ENCODE measurements around the gene PSMB9.

PSMB9 gene

GRCh38 chr6:32888576-32888975 is 34.6 kb downstream of the PSMB9 start:
- Histone ChIP-seq H3K9me3 (ENCODE audit: severe bottlenecking) (no peaks in the 10 kb centered on the region), H3K27ac (ENCODE audit: poor library complexity, severe bottlenecking) (no peak overlapping the region), H3K4me3 (ENCODE audit: severe bottlenecking) (no peak overlapping the region), H3K4me1 (ENCODE audit: insufficient read depth, poor library complexity, severe bottlenecking) (no peaks in the 10 kb centered on the region), H3K27me3 (ENCODE audit: insufficient read depth, poor library complexity, severe bottlenecking) (no peaks in the 10 kb centered on the region), H3K36me3 (ENCODE audit: low read depth) (no peaks in the 10 kb centered on the region)
- no peak for ATAC-seq (ENCODE audit: low read depth)
- no peak for DNase-seq (ENCODE audit: low spot score)
- no peak for TF ChIP-seq CTCF (IDR thresholded peaks at IDR 0.05; ENCODE audit: poor library complexity, severe bottlenecking)

GRCh38 chr6:32889533-32889932 is 35.5 kb downstream of the PSMB9 start:
- Histone ChIP-seq H3K27me3 (ENCODE audit: insufficient read depth, poor library complexity, severe bottlenecking) (no peaks in the 10 kb centered on the region), H3K4me1 (ENCODE audit: insufficient read depth, poor library complexity, severe bottlenecking) (no peaks in the 10 kb centered on the region), H3K27ac (ENCODE audit: poor library complexity, severe bottlenecking) (no peak overlapping the region), H3K36me3 (ENCODE audit: low read depth) (no peaks in the 10 kb centered on the region), H3K4me3 (ENCODE audit: severe bottlenecking) (no peak overlapping the region), H3K9me3 (ENCODE audit: severe bottlenecking) (no peaks in the 10 kb centered on the region)
- no peak for TF ChIP-seq CTCF (IDR thresholded peaks at IDR 0.05; ENCODE audit: poor library complexity, severe bottlenecking)
- ATAC-seq (ENCODE audit: low read depth) = no peak
- DNase-seq (ENCODE audit: low spot score) = no peak

GRCh38 chr6:32890831-32891230 is 36.8 kb downstream of the PSMB9 start:
- H3K36me3 ChIP-seq (ENCODE audit: low read depth) = no peaks in the 10 kb centered on the region
- H3K27me3 ChIP-seq (ENCODE audit: insufficient read depth, poor library complexity, severe bottlenecking) = no peaks in the 10 kb centered on the region
- no peak for ATAC-seq (ENCODE audit: low read depth)
- H3K9me3 ChIP-seq (ENCODE audit: severe bottlenecking) = no peaks in the 10 kb centered on the region
- H3K4me3 ChIP-seq (ENCODE audit: severe bottlenecking) = no peak overlapping the region
- DNase-seq (ENCODE audit: low spot score) = no peak
- H3K27ac ChIP-seq (ENCODE audit: poor library complexity, severe bottlenecking) = no peak overlapping the region
- TF ChIP-seq CTCF (IDR thresholded peaks at IDR 0.05; ENCODE audit: poor library complexity, severe bottlenecking) = no peak
- H3K4me1 ChIP-seq (ENCODE audit: insufficient read depth, poor library complexity, severe bottlenecking) = no peaks in the 10 kb centered on the region

GRCh38 chr6:32894085-32895005 is 40.4 kb downstream of the PSMB9 start:
- no peaks in the 10 kb centered on the region for H3K4me1 ChIP-seq (ENCODE audit: insufficient read depth, poor library complexity, severe bottlenecking)
- H3K36me3 ChIP-seq (ENCODE audit: low read depth) = no peaks in the 10 kb centered on the region
- peak overlapping the region; percentile 45 for H3K4me3 ChIP-seq (ENCODE audit: severe bottlenecking)
- H3K27ac ChIP-seq (ENCODE audit: poor library complexity, severe bottlenecking) = peak overlapping the region; percentile 51
- H3K9me3 ChIP-seq (ENCODE audit: severe bottlenecking) = no peaks in the 10 kb centered on the region
- TF ChIP-seq CTCF (IDR thresholded peaks at IDR 0.05; ENCODE audit: poor library complexity, severe bottlenecking) = no peak
- H3K27me3 ChIP-seq (ENCODE audit: insufficient read depth, poor library complexity, severe bottlenecking) = no peaks in the 10 kb centered on the region
- peak; percentile 86 for DNase-seq (ENCODE audit: low spot score)
- ATAC-seq (ENCODE audit: low read depth) = peak; percentile 99

- ATAC-seq (ENCODE audit: low read depth) = peak; percentile 19; the same call in 2 of the 3 replicates
- TF ChIP-seq CTCF (IDR thresholded peaks at IDR 0.05; ENCODE audit: poor library complexity, severe bottlenecking) = no peak
- peak overlapping the region; percentile 51 for H3K27ac ChIP-seq (ENCODE audit: poor library complexity, severe bottlenecking)
Observed at GRCh38 chr6:32895006-32895345, 41.0 kb downstream of the PSMB9 start.

More at GRCh38 chr6:32895006-32895345, 41.0 kb downstream of the PSMB9 start:
- no peak for DNase-seq (ENCODE audit: low spot score)
- Histone ChIP-seq H3K36me3 (ENCODE audit: low read depth) (no peaks in the 10 kb centered on the region; the same call in 1 of the 2 replicates), H3K27me3 (ENCODE audit: insufficient read depth, poor library complexity, severe bottlenecking) (no peaks in the 10 kb centered on the region), H3K9me3 (ENCODE audit: severe bottlenecking) (peaks cover 3% of the 10 kb centered on the region), H3K4me1 (ENCODE audit: insufficient read depth, poor library complexity, severe bottlenecking) (no peaks in the 10 kb centered on the region), H3K4me3 (ENCODE audit: severe bottlenecking) (peak overlapping the region; percentile 45)

Data from RWPE2 (cell line).